Stimulated activated CD8-positive, alpha-beta memory T cell treated with anti-CD3 and anti-CD28 coated beads, Interleukin-4, amount 100 ng/mL, for 48 hours (primary cell): ENCODE data around the gene RAB33A.
A peak's percentile ranks its signal among the peaks of the same experiment; 100 is the strongest.

Source experiments
- DNase-seq: peaks from one replicate; pipeline ENCODE4 v3.0.0-alpha.2; 2020

RAB33A gene

DNA sequence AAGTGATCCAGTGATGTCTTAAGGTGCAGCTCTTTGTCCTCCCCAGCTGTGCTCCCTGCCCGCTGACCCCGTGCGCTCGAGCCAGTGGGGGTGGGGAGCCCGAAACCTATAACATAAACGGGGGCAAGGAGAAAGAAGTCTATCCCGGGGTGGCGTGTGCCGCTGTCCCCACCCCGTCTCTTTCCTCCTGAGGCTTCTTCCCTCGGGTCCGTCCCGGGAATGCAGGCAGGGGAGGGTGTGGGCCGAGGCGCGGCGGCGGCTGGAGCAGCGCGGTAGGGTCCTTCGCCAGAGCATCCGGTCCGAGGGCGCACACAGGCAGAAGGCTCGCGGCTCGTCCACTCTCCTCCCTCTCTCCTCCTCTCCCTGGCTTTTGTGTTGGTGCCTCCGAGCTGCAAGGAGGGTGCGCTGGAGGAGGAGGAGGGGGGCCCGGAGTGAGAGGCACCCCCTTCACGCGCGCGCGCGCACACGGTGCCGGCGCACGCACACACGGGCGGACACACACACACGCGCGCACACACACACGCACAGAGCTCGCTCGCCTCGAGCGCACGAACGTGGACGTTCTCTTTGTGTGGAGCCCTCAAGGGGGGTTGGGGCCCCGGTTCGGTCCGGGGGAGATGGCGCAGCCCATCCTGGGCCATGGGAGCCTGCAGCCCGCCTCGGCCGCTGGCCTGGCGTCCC lies at the start of gene RAB33A:
Gene RAB33A (plus strand): TSS at position 517 of the 681 bp plus-strand sequence. CDS start 101 bp downstream, at position 618.
- DNase-seq = peak; percentile 44

DNA sequence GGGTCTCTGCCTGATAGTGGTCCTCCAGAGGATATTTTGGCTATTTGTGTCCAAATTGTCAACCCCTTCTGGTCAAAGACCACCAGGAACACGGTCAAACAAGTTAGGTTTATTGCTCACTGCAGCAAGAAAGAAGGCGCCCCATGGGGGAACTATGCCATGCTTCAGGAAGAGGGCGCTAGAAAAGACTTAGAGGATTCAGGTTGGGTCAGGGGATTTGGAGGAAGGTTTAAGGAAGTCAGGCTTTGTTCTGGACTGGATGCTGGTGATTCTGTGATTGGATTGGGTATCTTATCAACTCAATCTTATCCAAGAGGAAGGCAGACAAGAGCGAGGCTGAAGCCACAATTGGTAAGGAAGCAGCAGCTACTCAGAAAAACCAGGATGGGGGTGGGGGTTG lies 47.2 kb upstream of the RAB33A start:
- DNase-seq = no peak

DNA sequence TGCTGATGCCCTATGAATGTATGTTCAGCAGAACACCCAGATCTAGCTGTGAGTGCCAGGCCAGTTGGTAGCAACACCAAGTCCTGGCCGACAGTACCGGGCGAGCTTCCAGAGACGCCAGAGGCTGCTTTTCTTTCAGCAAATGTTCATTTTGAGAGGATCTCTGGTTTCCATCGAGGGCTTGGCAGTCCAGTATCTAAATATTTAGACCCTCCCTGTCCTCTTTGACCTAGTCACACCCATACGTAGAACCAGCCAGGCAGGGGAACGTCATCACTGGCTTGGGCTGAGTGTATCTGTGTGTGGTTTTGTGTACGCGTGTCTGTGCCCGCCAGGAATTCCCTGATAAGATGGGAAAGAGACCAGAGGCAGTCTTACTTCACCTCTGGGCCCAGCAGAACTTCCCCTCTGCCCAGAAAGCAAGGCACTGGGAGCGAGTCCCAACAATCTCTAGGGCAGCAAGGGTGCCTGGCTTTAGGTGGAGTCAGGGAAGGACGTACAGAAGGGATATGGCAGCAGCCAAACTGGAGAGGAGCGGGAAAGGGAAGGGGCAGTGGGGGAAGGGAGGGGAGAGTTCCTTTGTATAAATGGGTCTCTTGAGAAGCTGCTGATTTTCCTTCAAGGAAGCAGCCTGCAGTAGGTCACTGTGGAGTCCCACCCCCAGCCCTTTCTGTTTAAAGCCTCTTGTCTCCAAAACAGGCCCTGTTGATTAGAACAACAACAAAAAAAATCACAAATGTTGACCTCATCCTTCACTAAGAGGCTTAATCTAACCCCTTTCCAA lies 46.5 kb upstream of the RAB33A start:
- no peak for DNase-seq

DNA sequence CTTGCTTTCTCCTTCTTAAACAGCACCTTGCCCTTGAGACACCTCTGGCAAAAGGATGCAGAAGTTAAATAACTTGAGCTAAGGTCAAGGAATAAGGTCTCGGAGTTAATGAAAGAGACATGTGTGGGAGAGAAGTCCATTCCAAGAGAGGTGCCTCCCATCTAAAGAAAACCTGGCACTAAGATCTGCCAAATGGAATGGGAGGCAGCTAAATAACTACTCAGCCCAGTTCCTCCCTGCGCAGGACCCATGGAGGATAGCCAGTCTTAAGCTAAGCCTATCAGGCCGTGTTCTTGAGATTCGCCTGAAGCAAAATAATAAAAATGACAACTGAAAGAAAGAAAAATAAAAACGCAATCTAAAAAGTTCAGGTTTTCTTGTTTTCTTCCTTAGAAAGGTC lies 40.8 kb upstream of the RAB33A start:
- DNase-seq = no peak

DNA sequence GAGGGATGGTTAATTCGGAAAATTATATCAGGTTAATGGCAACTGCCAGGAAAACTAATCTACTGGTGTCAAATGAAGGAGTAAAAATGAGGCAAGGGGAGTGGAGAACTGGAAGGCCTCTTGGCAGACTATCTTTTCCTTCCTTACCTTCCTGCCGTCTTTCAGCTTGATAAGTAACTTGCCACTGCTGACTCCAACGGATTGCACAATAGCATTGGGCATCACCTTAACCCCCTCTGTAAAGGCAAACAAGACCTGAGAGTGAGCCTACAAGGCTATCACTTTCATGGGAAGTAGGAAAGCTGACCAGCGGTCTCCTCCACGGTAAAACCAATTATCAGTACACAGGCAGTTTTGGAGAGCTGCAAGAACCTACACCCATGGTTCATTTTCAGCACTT lies 35.3 kb upstream of the RAB33A start:
- DNase-seq = no peak

DNA sequence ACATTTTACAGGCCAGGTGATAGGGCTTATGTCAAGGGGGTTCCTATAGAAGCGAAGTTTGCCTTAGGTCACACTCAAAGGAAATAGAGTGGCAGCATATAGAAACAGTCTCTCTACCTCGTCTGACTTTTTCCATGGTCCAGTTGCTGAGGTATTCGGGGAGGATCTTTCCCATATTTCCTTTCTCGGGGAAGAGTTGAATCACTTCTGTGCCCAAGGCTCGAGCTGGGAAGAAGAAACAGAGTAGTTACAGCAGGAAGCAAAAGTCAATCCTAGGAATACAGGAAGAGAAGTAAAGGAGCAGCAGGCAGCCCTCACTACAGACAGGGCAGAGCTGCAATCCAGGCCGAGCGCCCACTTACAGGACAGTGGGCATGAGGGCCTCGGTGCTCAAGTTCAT lies 34.8 kb upstream of the RAB33A start:
- DNase-seq = no peak

DNA sequence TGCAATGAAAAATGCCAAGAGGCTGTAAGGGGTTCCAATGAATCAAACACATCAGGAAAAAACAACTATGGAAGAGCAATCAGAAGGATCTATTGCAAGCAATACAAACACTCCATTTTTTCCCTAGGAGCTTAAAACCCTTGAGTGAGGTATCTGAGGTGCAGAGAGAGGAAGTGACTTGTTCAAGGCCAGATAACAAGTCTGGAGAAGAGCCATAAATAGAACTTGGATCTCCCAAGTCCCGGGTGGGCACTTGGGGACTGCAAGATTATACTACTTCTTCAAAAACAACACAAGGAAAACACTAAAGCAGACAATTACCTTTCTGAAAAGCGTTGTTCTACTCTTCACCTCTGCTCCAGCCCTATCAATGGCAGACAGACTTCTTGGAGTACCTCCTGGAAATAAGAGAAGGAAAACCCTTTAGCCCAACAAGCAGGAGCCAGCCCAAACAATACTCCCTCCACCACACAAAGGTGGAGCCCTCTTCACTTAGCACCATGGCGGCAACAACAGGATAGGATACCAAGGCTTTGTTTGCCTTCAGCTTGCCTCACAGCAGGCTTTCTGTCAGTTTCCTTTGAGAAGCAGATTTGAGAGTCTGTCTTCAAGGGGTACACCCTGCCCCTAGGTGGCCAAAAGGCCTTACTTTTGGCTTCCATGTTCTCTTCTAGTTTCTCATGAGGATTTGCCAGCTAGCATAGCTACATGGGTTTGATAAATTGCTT lies 32.1 kb upstream of the RAB33A start:
- no peak for DNase-seq

DNA sequence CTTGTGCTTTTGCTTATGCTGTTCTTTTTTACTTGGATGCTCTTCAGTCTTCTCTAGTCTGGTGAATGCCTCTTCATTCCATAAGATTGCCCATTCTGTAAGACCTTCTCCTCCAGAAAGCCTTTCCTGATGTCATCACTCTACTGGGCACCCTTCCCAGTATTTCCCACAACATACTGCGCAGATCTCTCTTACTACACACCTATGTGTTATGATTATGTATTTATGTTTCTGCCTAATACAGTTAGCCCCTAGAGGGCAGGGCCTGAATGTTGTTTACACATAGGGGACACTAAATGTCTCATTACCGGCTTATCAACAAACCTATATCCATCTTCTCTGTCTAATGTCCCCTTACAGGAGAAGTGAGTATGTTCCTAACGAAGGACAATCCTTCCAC lies 27.3 kb upstream of the RAB33A start:
- no peak for DNase-seq

DNA sequence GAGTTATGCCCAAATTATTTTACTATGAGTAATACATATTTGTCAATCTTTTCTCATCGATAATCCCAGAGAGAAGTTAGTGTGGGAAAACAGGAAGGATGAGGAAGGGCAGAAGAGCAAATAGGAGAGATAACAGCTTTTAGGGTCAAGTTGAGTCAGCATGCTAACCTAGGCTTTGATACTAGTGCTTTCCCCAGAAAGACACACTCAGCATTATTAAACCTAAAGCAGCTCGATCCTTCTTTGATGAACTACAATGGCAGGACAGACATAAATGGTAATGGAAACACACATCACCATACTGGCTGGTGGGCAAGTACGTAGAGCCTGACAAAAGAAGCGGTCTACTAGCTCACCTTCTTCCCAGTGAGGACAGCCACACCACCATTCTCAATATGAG lies 26.6 kb upstream of the RAB33A start:
- DNase-seq = no peak

DNA sequence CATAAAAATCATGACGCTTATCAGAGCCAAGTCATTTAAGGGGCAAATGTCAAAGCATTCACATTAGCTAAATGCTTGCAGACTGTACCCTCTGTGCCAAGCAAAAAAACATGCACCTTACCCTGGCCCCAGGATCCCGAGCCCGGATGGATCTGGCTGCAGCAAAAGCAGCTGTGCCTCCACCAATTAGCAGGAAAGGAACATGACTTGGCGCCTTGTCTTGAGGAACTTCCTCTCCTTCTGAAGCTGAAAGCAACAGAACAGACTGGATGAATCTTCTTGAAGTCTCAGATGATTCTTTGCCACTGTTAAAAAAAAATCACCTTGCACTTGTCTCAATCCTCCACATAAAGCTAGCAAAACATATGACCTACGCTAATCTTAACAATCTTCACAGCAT lies 24.1 kb upstream of the RAB33A start:
- DNase-seq = no peak

DNA sequence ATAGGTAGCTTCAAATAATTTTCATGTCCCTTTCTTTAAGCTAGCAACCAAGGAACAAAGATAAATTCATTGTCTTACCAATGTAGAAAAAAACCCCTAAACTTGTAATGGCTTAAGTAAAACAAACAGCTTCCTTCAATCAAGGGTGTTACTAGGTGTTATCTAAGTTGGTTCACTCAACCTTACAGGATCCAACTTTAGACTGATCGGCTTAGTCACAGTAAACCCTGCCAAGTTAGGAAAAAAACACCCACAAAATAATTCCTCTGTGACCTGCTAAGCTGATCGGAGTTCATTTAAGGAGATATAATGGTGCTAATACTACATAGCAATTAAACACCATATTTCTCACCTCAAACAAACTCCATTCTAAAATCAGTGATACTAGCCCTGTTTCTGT lies 16.2 kb upstream of the RAB33A start:
- DNase-seq = no peak

DNA sequence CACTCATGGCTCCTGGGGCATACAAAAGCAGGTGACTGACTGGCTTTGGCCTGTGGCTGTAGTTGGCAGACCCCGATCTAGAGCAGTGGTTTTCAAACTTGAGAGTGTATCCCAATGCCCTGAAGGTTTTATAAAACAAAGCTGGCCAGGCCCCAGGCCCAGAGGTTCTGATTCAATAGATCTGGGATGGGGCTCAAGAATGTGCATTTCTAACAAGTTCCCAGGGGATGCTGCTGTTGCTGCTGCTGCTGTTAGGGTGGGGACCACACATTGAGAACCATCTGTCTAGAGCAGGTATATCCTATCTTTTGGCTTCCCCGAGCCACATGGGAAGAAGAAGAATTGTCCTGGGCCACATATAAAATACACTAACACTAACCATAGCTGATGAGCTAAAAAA lies 13.5 kb upstream of the RAB33A start:
- no peak for DNase-seq

DNA sequence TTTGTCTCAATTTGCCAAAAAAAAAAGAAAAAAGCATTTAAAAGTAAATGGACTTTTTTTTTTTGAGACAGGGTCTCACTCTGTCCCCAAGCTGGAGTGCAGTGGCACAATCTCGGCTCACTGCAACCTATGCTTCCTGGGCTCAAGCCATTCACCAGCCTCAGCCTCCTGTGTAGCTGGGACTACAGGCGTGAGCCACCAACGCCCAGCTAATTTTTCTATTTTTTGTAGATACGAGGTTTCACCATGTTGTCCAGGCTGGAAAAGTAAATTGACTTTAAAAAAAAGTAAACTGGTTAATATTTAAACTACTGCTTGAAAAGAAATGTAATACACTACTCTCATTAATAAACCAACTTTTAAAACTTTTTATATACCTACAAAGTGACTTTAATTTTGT lies 12.0 kb upstream of the RAB33A start:
- DNase-seq = no peak

DNA sequence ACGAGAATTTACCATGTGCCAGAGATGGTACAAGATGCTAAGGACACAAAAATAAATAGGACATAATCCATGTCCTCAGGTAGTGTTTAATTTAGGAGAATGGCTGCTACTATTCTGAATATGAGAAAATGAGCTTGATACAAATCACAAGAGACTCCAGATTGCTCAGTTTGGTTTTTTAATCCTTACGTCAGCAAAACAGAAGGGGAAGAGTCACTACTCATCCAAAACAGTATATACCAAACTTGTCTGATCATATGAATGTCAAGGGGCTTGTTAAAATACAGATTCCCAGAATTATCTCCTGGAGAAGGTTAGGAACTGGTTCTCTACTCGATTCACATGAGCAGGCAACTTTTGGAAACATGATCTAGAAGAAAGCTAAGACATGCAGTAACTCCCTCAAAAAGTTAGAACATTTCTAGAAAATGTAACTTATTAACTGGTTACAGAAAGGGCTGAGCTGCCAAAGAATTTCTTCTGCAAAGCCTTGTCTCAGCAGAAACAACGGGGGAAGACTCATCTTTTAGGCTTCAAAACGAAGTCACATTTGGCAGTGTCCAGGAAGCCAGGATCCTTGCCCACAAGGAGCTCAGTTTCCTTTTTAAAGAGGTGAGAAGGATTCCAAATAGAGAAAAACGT lies 9.5 kb upstream of the RAB33A start:
- no peak for DNase-seq

DNA sequence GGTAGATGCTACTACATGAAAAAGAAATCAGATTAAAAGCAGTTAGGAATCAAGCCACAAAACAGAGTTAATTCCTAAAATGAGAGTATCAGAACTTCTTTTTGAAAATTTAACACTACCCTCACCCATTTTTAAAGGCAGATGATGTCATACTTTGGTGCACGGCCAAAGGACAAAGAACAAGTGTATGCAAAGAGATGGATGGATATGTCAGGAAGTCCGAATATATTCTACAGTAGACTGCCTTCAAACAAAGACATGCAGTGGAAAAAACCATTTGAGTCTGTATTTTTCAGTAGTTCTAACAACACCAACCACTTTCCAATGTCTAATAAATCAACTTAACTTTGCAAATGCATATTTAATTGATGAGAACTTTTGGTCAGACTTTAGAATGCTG lies 8.4 kb upstream of the RAB33A start:
- DNase-seq = no peak

DNA sequence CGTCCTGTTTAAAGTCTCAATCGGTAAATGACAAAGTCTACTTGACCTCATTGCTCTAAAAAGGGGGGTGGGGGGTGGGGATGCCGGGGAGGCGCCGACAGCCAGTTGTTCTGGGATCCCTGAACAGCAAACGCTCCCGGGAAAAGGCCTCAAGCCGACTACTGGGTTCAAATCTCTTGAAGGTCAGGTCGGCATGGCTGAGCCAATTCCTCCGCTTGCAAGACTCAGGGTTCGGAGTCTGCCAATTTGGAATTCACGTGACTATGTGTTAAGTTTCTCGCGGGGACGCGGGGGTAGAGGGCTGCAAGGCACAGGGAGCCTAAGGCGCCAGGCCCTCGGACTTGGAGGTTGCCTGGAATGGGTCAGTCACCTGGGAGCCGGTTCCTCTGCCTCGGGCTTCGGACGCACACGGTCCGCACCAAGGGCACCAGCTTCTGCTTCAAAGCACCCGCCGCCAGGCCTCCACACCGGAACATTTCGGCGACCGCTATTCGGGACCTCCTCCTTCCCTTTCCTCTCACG lies 6.5 kb upstream of the RAB33A start:
- DNase-seq = no peak

DNA sequence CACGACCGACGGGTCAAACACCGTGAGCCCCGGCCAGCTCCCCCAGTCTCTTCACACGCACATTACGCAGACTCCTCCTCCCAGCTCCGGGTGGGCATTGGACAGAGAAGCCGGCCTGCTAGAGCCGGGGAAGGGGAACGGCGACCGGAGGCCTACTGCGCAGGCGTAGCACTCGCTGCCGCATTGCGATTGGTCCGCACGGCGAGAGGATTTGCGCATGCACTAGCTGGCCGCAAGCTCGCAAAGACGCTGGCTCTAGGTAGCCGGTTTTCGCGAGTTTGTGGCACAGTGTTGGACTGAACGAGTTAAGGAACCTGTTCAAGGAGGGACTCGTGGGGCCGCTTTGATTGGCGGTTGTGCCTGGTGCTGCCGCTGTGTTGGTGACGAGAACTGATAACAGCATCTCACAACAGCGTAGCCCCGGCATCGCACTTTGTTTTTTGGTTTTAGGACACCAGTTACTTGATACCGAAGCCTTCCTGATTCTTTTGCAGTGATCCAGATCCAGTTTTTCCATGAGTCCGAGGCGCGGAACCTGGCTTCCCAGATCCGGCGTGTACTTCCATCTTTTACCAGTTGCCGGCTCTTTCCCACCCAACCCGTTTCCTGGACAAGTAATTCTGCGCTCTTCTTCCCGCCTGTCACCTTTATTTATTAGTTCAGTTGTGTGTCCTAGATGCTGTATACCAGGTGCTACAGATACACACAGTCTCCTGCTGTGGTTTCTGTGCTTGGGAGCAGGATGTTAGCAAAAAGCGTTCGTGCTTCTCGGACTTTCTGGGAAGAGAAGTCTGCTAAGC lies 5.9 kb upstream of the RAB33A start, which contains the start of gene AIFM1:
Gene AIFM1 (minus strand): TSS at position 139 of the 800 bp plus-strand sequence. CDS start 185 bp downstream, outside the sequence.
- peak; percentile 89 for DNase-seq

DNA sequence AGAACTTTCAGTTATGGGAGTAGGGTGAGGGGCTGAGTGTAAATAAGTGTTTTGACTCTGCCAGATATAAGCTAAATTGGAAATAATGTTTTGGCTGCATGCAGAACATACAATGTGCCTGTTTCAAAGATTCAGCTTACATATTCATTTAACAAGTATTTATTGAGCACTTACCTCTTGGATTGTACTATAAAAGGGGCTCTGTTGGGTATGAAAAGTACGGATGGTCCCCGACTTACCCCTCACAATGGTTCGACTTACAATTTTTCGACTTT lies 5.3 kb upstream of the RAB33A start:
- DNase-seq = no peak

DNA sequence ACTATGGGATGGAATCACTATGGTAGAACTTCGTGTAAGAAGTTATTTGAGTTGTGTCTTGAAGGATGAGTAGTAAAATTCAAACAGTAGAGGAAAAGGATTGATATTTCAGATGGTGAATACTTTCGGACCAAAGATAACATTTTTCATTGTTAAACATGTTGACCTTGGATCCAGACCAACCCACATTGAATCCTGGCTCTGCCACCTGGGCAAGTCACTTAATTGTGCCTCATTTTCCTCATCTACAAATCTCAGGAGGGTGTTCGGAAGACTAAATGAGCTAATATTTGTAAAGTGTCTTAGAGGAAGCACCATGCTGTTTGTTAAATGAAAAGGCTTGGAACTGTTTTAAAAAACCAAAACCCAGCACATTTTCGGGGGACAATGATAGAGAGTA lies 4.7 kb upstream of the RAB33A start:
- DNase-seq = no peak

DNA sequence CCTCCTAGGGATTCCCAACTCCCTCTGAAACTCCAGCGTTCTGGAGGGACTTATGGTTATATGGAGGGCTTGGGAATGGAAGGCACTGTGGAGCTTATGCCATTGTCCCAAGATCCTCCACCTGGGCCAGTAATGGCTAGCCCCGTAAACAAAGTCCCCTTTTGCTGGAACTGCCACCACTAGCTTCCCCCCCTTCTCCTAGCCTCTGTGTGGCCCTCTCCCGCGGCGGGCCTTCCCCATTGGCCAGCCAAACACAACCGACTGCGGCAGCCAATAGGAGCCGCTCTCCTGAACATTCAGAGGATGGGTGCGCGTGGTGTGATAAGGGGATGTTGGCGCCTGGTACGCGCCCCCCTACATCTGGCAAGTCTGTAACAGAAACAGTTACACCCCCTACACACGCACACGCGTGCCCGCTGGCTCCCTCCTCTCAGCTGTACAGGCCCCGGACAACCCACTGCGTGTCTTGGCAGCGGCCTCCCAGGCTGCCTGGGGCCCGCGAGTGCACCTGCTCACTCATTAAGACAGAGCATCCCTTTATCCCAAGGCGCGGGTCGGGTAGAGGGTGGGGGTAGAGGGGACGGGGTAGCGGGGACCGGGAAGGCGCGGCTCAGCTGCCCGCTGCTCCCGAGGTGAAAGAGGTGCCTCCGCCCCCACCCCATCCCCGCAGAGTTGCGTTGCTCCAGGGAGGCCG lies 863 bp upstream of the RAB33A start:
- peak; percentile 76 for DNase-seq

DNA sequence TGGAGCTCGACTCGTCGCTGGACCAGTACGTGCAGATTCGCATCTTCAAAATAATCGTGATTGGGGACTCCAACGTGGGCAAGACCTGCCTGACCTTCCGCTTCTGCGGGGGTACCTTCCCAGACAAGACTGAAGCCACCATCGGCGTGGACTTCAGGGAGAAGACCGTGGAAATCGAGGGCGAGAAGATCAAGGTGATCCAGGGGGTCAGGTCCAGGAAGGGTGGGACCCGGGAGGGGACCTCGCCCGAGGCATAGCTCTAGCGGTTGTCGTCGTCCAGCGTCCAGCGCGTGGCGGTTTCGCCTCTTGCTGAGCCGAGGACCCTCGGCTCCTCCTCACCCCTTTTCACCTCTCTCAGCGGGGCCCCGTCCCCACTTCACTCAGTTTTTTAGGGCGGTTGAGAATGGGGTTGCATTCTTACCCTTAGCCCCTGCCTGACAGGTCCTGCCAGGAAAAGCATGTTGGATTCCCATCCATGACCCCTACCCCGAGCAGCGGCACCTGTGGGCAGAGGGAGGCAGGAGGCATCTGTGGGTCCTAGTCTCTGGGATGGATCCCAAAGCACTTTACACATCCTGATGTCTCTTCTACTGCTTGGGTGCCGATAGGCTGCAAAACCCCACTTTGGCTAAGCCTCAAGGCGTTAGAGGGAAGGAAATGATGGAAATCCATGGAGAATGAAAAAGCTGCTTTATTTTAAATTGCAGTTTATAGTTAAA lies 524 bp downstream of the RAB33A start:
- no peak for DNase-seq
